Eye (tissue), 1 donor: ENCODE measurements around the gene SPNS3.

Source experiments
- DNase-seq: peaks from one replicate; pipeline ENCODE4 v3.0.0-alpha.2; 2015

SPNS3 gene

DNA sequence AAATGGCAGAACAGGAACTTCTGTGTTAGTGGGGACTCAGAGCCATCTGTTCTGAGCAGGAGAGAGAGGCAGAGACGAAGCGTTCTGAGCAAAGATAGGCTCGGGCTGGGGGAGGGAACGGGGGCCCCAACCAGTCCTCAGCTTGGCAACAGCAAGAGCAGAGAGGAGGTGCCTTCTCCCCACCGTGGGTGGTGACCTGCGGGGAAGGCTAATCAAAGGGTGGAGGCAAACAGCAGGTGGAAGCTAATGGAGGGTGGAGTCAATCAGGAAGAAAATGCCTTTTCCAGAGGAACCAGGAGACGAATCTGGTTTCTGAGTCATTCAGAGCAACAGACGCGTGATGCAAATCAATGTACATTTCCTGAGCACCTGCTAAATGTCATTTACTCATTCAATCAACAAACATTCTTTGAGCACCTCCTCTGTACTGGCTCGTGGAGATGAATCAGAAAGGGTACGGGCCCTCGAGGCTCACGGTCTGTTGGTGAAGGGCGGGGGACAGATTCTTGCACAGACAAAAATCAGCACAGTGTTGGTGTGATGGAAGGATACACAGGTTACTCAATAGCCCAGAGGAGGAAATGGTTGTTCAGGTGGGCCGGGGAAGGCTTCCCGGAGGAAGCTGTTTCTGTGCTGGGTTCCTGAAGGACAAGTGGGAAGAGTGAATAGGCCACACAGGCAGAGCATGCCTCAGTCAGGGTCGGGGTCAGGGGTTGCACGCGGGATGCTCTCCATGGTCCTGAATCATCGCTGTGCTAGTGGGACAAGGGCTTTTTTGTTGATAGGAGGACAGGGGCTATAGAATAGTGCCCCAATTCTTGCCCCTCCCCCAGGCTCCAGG lies 59.2 kb downstream of the SPNS3 start:
- peak; percentile 90 for DNase-seq

DNA sequence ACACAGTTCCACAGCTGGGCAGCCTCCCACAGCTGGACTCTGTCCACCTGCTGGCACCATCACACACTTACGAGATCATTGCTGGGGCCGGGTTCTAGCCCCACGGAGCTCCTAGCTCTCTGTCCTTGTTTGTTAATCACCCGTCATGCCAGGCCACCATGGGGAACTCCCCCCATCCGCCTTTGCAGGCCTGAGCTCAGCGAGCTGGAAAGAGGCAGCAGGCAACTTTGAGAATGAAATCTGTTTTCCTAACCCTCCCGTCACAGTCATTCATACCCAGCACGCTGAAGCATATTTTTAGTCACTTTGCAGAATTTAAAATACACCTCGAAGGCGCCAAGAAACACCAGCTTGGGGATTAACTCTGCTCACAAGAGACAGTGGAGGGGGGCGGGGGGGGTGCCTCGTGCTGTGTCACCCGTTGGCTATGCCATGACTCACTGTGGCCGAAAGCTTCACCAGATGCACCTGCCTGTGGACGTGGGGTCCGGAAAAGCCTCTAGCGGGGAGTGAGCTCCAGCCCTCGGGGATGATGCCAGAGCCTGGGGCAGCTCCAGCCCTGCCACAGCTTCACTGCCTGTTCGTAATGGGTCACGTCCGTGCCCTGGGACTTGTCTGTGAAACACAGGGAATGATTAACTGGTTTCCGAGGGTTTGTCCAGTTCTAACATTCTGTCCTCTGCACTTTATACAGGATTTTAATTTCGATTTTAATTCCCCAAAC lies 63.5 kb downstream of the SPNS3 start:
- DNase-seq = no peak

DNA sequence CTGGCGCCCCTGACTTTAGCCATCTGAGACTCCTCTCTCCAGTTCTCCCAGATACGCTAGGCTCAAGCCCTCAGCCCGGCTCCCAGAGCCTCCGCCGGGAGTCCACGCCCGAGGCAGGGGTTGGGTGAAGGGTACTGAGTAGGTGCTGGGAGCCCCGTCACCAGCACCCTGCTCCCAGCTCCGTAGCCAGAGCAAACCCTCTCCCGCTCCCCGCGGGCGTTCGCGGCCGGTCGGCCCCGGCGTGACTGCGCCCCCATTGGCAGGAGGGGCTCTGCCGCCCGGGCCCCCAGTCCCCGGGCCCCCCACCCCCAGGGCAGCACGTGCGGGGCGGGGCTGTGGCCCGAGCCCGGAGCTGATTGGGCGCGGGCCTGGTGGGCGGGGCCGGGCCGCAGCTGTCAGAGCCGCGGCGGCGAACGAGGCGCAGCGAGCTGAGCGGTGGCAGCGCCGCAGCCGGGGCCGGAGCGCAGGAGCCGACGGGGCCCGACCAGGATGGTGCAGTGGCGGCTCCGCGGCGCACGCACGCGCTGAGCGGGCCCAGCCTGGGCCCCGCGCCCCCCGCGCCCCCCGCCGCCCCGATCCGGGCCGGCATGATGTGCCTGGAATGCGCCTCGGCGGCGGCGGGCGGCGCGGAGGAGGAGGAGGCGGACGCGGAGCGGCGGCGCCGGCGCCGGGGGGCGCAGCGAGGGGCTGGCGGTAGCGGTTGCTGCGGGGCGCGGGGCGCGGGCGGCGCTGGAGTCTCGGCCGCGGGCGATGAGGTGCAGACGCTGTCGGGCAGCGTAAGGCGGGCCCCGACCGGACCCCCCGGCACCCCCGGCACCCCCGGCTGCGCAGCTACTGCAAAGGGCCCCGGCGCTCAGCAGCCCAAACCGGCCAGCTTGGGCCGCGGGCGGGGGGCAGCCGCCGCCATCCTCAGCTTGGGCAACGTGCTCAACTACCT lies 65.0 kb downstream of the SPNS3 start, which contains the start of gene SPNS2:
Gene SPNS2, plus strand, starts transcription at position 421 of the 937 bp plus-strand sequence. Its CDS starts 167 bp downstream, at position 588.
- peak; percentile 83 for DNase-seq

- DNase-seq = peak; percentile 82
These were observed 65.9 kb downstream of the SPNS3 start for GRCh38 chr17:4499431-4500190.

DNA sequence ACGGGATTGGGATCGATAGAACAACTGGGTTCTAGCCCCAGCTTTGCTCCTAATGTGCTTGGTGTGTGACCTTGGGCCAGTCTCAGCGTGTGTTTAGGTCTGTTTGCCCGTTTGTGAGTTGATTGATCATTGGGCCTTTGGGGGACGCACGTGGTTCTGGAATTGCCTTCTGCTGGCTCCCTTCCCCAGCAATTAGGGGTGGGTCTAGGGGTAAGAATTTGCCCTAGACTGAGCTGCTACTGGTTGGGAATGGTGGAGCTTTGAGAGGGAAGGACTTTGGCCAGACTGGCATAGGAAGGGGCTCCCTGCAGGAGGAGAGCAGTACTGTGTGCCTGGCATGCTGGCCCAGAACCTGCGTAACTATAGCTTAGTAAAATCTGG lies 66.4 kb downstream of the SPNS3 start:
- no peak for DNase-seq

DNA sequence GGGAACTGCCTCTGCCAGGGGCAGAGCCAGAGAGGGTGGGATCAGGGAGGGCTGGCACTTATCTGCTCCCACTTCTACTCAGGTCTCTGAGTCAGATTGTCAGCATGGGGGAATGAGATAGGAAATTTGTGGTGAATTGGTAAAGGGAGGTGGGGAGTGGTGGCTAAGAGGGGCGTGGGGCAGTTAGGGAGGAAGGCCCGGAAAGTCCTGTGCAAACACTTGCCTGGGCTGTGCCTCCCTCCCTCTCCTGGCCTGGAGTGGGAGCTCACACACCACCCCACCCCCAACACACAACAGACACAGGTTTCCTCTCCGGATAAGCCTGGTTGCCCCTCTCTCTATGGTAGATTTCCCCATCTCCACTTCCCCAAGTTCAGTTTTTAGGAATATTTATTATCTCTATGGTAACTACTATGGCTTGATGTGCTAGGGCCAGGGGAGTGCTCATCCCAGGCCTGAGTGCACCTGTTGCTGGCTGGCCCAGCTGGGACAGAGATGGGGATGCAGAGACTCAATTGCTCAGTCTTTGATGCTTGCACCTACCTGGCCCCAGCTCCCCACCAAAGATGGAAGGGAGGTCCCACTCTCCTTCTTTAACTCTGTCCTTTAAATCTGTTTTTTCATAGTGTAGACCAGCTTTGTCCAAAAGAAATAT lies 67.7 kb downstream of the SPNS3 start:
- no peak for DNase-seq

DNA sequence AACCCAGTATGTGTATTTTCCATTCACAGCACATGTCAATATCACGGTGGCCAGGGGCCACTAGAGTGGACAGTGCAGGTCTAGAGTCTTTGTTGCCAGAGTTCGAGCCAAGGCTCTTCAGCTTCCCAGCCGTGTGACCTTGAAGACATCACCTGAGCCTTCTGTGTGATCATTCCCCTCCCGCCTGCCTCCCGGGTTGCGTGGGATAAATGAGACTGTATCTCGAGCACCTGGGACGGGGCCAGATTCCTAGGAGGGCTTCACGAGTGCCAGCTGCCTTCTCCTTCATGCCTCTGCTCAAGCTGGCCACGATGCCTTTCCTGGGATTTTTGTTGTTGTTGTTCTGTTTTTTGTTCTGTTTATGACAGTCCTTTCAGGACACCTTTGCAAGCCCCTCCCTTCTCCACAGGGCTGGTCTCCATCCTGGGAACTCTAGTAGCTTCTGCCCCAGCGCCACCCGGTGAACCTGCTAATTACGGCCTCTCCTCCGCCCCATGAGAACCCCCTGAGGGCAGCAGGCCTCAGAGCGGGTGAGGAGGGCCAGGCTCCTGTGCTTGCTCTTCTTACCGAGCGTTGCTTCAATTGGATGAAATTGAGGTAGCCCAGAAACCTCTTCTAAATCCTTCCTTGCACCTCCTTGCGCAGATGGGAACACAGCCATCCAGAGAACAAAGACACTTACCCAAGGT lies 68.9 kb downstream of the SPNS3 start:
- no peak for DNase-seq

DNA sequence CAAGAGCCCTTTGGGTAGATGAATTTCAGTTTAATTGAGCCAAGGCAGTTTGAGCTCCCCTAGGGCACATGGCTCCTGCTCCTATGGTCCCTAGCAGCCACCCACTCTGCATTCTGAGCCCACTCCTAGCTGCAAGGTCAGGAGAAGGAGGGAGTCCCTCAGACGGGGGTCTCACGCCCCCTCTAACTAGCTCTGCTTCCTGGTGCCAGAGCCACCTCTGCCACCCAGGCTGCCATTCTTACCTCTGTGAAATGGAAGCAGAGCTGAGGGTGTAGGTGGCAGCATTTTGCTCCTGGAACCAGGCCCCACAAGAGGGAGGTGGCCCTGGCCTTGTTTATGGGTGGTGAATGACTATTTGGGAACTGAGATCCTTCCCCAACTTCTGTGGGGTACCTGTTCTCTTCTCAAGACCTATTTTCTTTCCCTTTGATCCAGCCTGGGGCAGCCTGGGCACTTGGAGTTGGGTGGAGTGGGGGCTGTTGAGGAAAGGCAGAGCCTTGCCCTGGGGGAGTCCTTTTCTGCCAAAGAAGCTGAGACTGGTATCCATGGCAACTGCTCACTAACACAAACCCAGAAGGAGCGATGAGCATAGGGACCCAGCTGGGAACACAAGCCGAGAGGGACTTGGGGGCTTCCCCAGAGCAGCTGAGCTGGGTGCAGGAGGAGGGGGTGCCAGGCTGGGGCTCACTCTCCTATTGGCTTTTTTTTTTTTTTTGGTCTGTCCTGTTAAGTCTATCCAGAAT lies 69.7 kb downstream of the SPNS3 start:
- DNase-seq = no peak

GRCh38 chr17:4504188-4504587 lies 70.4 kb downstream of the SPNS3 start:
- no peak for DNase-seq

DNA sequence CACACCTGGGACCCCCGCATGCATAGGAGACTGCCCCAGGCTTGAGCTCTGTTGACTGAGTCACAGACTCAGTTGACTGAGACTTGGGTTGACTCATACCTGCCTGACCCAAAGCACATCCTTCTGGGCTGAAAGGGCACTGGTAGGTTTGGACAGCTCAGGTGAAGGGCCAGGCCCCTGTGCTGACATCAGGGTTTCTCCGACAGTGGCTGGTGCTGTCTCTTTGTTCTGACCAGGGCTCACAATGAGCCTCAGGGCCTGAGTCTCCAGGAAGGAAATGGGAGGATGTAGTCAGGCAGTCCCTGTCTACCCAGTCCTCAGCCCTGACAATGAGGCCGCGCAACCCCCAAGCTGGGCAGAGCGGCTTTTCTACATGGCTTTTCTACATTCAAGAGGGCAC lies 71.4 kb downstream of the SPNS3 start:
- no peak for DNase-seq

- DNase-seq = no peak
These were observed 72.6 kb downstream of the SPNS3 start for GRCh38 chr17:4506175-4506813.

GRCh38 chr17:4506892-4507291 lies 73.2 kb downstream of the SPNS3 start:
- DNase-seq = no peak

DNA sequence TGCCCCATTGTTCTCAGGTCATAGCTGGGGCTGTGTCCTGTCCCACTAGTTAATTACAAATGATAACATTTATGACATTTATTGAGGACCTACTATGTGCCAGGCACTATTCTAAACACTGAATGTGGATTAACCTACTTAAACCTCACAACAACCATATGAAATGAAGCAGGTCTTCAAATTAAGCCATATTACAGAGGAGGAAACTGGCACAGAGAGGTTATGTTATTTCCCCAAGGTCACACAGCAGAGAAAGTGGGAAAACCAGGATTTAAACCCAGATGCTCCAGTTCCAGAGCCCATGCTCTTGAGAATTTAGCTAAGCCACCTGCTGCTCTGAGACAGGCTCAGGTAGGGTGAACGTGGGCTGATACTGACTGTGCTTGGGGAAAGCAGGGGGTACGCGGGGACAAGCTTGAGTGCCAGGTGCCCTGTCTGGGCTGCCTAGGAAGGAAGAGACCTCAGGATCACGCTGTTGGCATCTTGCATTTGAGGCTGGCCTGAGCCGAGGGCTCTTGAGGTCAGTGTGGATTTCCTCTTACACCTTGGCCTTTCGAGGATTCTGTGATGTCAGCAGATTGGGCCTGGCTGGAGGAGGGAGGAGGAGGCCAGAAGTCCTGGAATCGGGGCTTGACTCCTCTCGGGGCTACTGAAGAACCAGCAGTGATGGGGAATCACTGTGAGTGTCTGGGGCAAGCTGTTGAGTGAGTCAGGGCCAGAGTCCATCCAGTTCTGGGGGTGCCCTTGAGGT lies 73.8 kb downstream of the SPNS3 start:
- no peak for DNase-seq

DNA sequence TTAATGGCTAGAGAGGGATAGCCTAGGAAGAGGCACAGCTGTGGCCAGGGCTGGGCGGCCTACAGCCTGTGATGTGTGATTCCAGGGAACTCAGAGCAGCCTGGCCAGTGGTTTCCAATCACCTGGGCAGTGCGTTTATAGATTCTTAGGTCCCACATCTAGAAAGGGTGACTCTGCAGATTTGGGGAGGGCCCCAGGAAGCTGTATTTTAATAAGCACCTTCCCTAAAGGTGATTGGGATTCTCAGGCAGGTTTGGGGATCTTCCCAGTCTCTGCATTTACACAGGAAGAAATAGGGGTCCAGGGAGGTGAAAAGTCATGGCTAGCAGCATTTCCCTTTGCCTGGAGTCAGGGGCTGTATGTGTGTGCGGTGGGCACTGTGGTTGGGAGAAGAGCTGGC lies 74.5 kb downstream of the SPNS3 start:
- DNase-seq = no peak

- DNase-seq = no peak
These were observed 75.7 kb downstream of the SPNS3 start for GRCh38 chr17:4509401-4509800.

DNA sequence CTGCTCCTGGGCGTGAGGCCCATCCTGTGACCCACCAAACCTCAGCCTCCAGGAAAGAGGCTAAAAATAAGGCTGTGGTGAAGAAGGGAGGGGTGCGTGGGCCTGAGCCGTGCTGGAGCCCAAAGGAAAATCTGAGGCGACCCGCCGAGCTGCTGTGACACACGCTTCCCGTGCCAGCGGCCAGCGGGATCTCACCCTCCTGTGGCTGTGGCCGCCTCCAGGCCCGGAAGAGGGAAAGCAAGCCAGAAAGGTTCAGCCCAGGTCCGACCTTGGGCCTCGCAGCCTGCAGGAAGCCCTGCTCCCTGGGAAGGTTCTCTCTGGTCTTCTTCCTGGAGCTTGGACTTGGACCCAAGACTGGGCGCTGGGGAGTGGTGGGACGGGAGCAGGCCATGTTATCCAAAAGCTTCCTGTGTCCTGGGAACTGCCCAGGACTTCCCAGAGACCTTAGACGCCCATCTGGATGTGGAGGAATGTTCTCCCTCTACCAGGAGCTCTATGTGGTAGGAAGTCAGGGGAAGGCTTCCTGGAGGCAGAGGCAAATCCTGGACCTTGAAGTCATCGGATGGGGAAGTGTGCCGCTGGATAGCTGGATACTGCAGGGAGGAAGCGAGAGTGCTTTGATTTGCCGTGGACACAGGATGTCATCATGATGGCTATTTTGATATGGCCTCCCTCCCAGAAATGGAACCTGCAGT lies 76.3 kb downstream of the SPNS3 start:
- no peak for DNase-seq

GRCh38 chr17:4510618-4510941 lies 76.8 kb downstream of the SPNS3 start:
- DNase-seq = no peak

DNA sequence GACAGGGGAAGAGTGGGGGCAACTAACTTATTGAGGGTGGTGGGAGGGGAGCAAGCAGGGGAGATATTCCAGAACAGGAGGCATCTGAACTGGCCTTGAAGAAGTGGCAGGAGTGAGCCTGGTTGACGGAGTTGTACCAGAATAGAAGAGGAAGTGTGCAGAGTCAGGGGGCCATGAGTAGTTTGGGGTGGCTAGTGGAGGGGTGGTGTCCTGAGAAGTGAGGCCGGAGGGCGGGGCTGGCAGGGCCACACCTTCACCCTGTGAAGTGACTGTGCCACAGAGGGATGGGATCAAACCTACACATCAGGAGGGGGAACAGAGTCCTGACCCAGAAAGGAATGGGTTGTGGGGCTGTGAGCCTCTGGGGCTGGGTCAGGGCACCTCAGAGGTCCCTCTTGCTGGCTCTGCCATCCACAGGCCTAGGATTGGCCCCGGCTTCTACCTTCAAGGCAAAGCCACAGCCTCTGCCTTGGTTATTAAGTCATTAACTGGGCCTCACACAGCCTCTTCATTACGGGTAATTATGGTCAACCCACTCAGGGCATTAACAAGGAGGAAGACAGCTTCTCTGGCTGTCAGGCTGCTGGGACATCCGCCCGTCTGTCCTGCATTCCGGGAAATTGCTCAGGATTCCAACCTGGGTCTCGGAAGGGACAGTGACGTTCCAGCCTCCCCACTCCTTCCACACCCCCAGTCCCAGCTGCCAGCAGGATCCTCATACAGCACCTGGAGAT lies 77.6 kb downstream of the SPNS3 start:
- no peak for DNase-seq
